HCT116 (cell line): ENCODE results near the gene DPP10. TPM values are rescaled to one million over a fixed set of nuclear protein-coding genes. Genes with fewer than 3 reads are reported as not detected.

Experiments used
- ATAC-seq: fragments of 200-7000 bp; cut with Tn5 transposase; 2 replicates; pipeline ENCODE4 v1.9.1; 2020; ENCODE audit warnings: mild to moderate bottlenecking, moderate library complexity
- BruUV-seq: library from RNA; stranded (reverse); fragments of 400-500 nt; replicated peaks from 2 replicates; lab custom pipeline; 2021; lab: Mats Ljungman, UMichigan
- CTCF ChIA-PET: fragments of 300-600 bp; sonication (Branson Sonifier 250); formaldehyde crosslinking; loops from one replicate; lab custom pipeline; 2021; ENCODE audit warnings: antibody characterized with exemption; lab: Charles Lee
- POLR2A ChIA-PET: fragments of 300-600, 350-600 bp; sonication (Branson Sonifier 250); formaldehyde crosslinking; loops from one replicate; lab custom pipeline; 2021; ENCODE audit warnings: antibody characterized with exemption; lab: Charles Lee
- RAD21 ChIA-PET, 2 experiments: fragments of 300-600 bp; sonication (Branson Sonifier 250); formaldehyde crosslinking; loops; one replicate each; lab custom pipeline; 2023; ENCODE audit warnings: low total read pairs in 2 of 2; ENCODE audit not compliant: uncharacterized antibody in 2 of 2, unreplicated experiment in 2 of 2, low non-redundant PET in 1 of 2; lab: Charles Lee
- DNase-seq: peaks from one replicate; pipeline ENCODE4 v3.0.0-alpha.2; 2010; ENCODE audit warnings: low read depth, low spot score
- H2AFZ ChIP-seq: fragments of 200-600 bp; shearing (Covaris generic), sonication (generic); 2 replicates; pipeline ENCODE4 v1.6.1; 2017; ENCODE audit warnings: low read depth, mixed run types, mixed read lengths, antibody characterized with exemption, low read length; ENCODE audit not compliant: poor library complexity, severe bottlenecking
- H3K27ac ChIP-seq: 2 replicates; pipeline ENCODE4 v1.5.1; 2012; ENCODE audit warnings: low read depth, low read length
- H3K27me3 ChIP-seq: fragments of 200-600 bp; sonication (generic); 2 replicates; pipeline ENCODE4 v1.6.1; 2016; ENCODE audit warnings: mixed run types, low read length, mixed read lengths; ENCODE audit not compliant: insufficient read depth
- H3K36me3 ChIP-seq, 2 experiments: fragments of 200-500 bp in 1 of 2; fragments of 200-600 bp in 1 of 2; sonication (Bioruptor generic) in 1 of 2; sonication (generic) in 1 of 2; 2 replicates each; pipeline versions ENCODE4 v1.5.1 to v1.6.1; 2014 to 2016; ENCODE audit warnings: low read length in 2 of 2, inconsistent platforms in 1 of 2, mixed read lengths in 1 of 2, mixed run types in 1 of 2; ENCODE audit not compliant: insufficient read depth in 2 of 2, control insufficient read depth in 1 of 2
- H3K4me1 ChIP-seq, 2 experiments: fragments of 200-600 bp in 1 of 2; sonication (generic) in 1 of 2; 2 replicates each; pipeline versions ENCODE4 v1.5.1 to v1.6.1; 2012 to 2017; ENCODE audit warnings: low read length in 2 of 2, inconsistent platforms in 1 of 2, mild to moderate bottlenecking in 1 of 2, mixed read lengths in 1 of 2, mixed run types in 1 of 2, moderate library complexity in 1 of 2; ENCODE audit not compliant: insufficient read depth in 2 of 2, control insufficient read depth in 1 of 2
- H3K4me2 ChIP-seq: fragments of 200-600 bp; sonication (generic); 2 replicates; pipeline ENCODE4 v1.6.1; 2017; ENCODE audit warnings: mixed run types, low read length, mixed read lengths
- H3K4me3 ChIP-seq, 2 experiments: fragments of 200-600 bp in 1 of 2; sonication (generic) in 1 of 2; replicated peaks in 1 of 2; 2 replicates each; pipeline ENCODE4 v1.5.1; 2011 to 2016; ENCODE audit warnings: low read length in 2 of 2, control low read depth in 1 of 2, low read depth in 1 of 2, mild to moderate bottlenecking in 1 of 2, mixed read lengths in 1 of 2, mixed run types in 1 of 2
- H3K79me2 ChIP-seq: fragments of 200-600 bp; sonication (generic); 2 replicates; pipeline ENCODE4 v1.6.1; 2017; ENCODE audit warnings: mild to moderate bottlenecking, mixed run types, low read length, moderate library complexity, mixed read lengths; ENCODE audit not compliant: insufficient read depth
- H3K9ac ChIP-seq: fragments of 200-600 bp; sonication (generic); 2 replicates; pipeline ENCODE4 v1.6.1; 2016; ENCODE audit warnings: low read length, mixed read lengths
- H3K9me2 ChIP-seq: fragments of 200-600 bp; sonication (generic), shearing (Covaris generic); 2 replicates; pipeline ENCODE4 v1.6.1; 2017; ENCODE audit warnings: mixed run types, mild to moderate bottlenecking, moderate library complexity; ENCODE audit not compliant: insufficient read depth
- H3K9me3 ChIP-seq, 2 experiments: fragments of 200-500 bp in 1 of 2; fragments of 200-600 bp in 1 of 2; sonication (Bioruptor generic) in 1 of 2; sonication (generic) in 1 of 2; 2 replicates each; pipeline ENCODE4 v1.6.1; 2014 to 2017; ENCODE audit warnings: low read length in 2 of 2, mixed read lengths in 2 of 2, inconsistent platforms in 1 of 2, low read depth in 1 of 2, mild to moderate bottlenecking in 1 of 2, mixed run types in 1 of 2, moderate library complexity in 1 of 2; ENCODE audit not compliant: control insufficient read depth in 1 of 2, insufficient read depth in 1 of 2
- H4K20me1 ChIP-seq: fragments of 200-600 bp; sonication (generic), shearing (Covaris generic); 2 replicates; pipeline ENCODE4 v1.6.1; 2017; ENCODE audit warnings: mixed run types, mild to moderate bottlenecking, moderate library complexity; ENCODE audit not compliant: insufficient read depth
- CBX3 ChIP-seq: IDR thresholded peaks from 2 replicates; pipeline ENCODE4 v1.6.1; 2012; ENCODE audit warnings: low read depth
- CTCF ChIP-seq, 3 experiments: fragments of 200-600 bp in 1 of 3; sonication (generic) in 1 of 3; IDR thresholded peaks in 2 of 3; conservative IDR thresholded peaks in 1 of 3; 2 replicates each; pipeline ENCODE4 v1.5.1; 2012 to 2017; ENCODE audit warnings: low read depth in 2 of 3, low read length in 2 of 3, antibody characterized with exemption in 1 of 3, borderline replicate concordance in 1 of 3, control low read depth in 1 of 3, mild to moderate bottlenecking in 1 of 3, mixed read lengths in 1 of 3, mixed run types in 1 of 3, moderate library complexity in 1 of 3; ENCODE audit not compliant: insufficient read depth in 1 of 3
- EZH2phosphoT487 ChIP-seq: fragments of 200-600 bp; IDR thresholded peaks from 2 replicates; pipeline ENCODE4 v1.6.1; 2018; ENCODE audit warnings: antibody characterized with exemption, borderline replicate concordance
- FOSL1 ChIP-seq: IDR thresholded peaks from 2 replicates; pipeline ENCODE4 v1.6.1; 2012; ENCODE audit warnings: low read depth
- REST ChIP-seq: IDR thresholded peaks from 2 replicates; pipeline ENCODE4 v1.6.1; 2012; ENCODE audit warnings: low read depth
- SIN3A ChIP-seq: IDR thresholded peaks from 2 replicates; pipeline ENCODE4 v1.6.1; 2012; ENCODE audit warnings: low read depth
- TCF7L2 ChIP-seq: IDR thresholded peaks from 2 replicates; pipeline ENCODE4 v1.7.0; 2011; ENCODE audit warnings: borderline replicate concordance, inconsistent platforms; ENCODE audit not compliant: insufficient read depth, insufficient read length; ENCODE audit errors: extremely low read depth
- ZNF274 ChIP-seq: fragments of 200-500 bp; sonication (Bioruptor generic); IDR thresholded peaks from 2 replicates; pipeline ENCODE4 v1.6.1; 2014; ENCODE audit warnings: mild to moderate bottlenecking, low read depth, low read length, inconsistent platforms
- intact Hi-C: fragments of 100-400 bp; cut with micrococcal nuclease; formaldehyde crosslinking; loops from 2 replicates; pipeline ENCODE4 v1.10.0; 2022
- total RNA-seq: library from RNA; stranded (reverse); gene quantifications from one replicate; pipeline ENCODE4 v1.2.1, GENCODE V29; 2021; ENCODE audit not compliant: unreplicated experiment

DPP10 gene
- total RNA-seq, 1 experiment from 2014 or later: not detected

DNA sequence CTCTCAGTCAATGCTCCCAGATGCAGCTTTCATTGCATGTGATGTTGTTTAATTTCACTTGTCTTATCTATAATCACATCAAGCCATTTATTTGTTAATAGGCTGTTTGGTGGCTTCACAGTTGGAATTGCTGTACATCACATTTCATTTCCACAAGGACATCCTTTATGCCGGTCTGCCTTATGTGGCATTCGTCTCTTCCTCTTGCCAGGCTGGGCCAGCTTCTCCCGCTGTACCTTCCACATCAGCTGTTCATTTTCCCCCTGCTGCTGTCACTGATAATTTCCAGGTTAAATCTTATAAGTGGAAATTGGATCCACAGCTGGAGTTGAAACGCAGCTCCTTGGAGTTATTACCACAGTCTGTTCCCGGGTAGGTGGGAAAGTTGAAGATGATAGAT, 110.6 kb downstream of the DPP10 start (continued):
- TF ChIP-seq EZH2phosphoT487 (no peak), REST (no peak)

GRCh38 chr2:114569166-114569565, 126.7 kb downstream of the DPP10 start:
- no peak overlapping the region for H3K27ac ChIP-seq
- peaks cover 0 to 19% of the 10 kb centered on the region in 2 experiments; a peak in 2 of 4 replicates for H3K9me3 ChIP-seq
- intact Hi-C loops: no loop called here
- no peaks in the 10 kb centered on the region for H3K79me2 ChIP-seq
- H3K27me3 ChIP-seq: no peaks in the 10 kb centered on the region
- ATAC-seq (no peak), DNase-seq (no peak)
- no peaks in the 10 kb centered on the region for H3K4me1 ChIP-seq
- no peak for TF ChIP-seq CBX3
- no peak for TF ChIP-seq TCF7L2
- TF ChIP-seq SIN3A: no peak
- no peak for TF ChIP-seq FOSL1
- TF ChIP-seq CTCF (IDR thresholded peaks at IDR 0.05 in 2 of 3, conservative IDR thresholded peaks at IDR 0.05 in 1 of 3; ENCODE audit: borderline replicate concordance in 1 of 3, insufficient read depth in 1 of 3, low read depth in 2 of 3, low read length in 2 of 3): no peak
- TF ChIP-seq ZNF274: no peak
- no peak overlapping the region for H3K4me3 ChIP-seq
- H3K9me2 ChIP-seq: no peaks in the 10 kb centered on the region
- no peak overlapping the region for H2AFZ ChIP-seq
- ChIA-PET RAD21 (no interaction called here), CTCF (no interaction called here), POLR2A (no interaction called here)
- H3K36me3 ChIP-seq: no peaks in the 10 kb centered on the region
- no peak overlapping the region for H3K9ac ChIP-seq
- no peak overlapping the region for H3K4me2 ChIP-seq
- H4K20me1 ChIP-seq: no peaks in the 10 kb centered on the region
- no TSS peak for BruUV-seq
